B cell (primary cell): ENCODE measurements around the gene RMI2. TPM values are rescaled to one million over a fixed set of nuclear protein-coding genes. Genes with fewer than 3 reads are reported as not detected.

Experiments
- ATAC-seq: fragments of 200-7000 bp; cut with Tn5 transposase; one replicate; pipeline ENCODE4 v1.10.0; 2021; ENCODE audit warnings: low read depth, mild to moderate bottlenecking, moderate number of reproducible peaks, moderate library complexity
- CTCF ChIA-PET: fragments of 350-600 bp; sonication (Branson Sonifier 250); formaldehyde crosslinking; loops from one replicate; lab custom pipeline; 2021; ENCODE audit warnings: antibody characterized with exemption, inconsistent platforms; lab: Charles Lee
- POLR2A ChIA-PET: fragments of 350-600 bp; sonication (Branson Sonifier 250); formaldehyde crosslinking; loops from one replicate; lab custom pipeline; 2021; ENCODE audit warnings: antibody characterized with exemption; lab: Charles Lee
- DNase-seq: peaks from one replicate; pipeline ENCODE4 v3.0.0; 2013
- H2AFZ ChIP-seq: 2 replicates; pipeline ENCODE4 v1.6.1; 2012; ENCODE audit warnings: mild to moderate bottlenecking, low read depth, low read length; ENCODE audit not compliant: insufficient read depth, poor library complexity, severe bottlenecking
- H3K27ac ChIP-seq, 2 donors: 1 replicate in 1 of 2; 2 replicates in 1 of 2; pipeline ENCODE4 v1.5.1; 2012 to 2013; ENCODE audit warnings: low read length in 2 of 2, mild to moderate bottlenecking in 2 of 2, moderate library complexity in 1 of 2
- H3K27me3 ChIP-seq, 4 experiments: fragments of 200-600 bp in 1 of 4; sonication (generic) in 1 of 4; replicated peaks in 1 of 4; 1 replicate in 2 of 4; 2 replicates in 2 of 4; pipeline versions ENCODE4 v1.6.1 to v1.7.0; 2013 to 2016; ENCODE audit warnings: low read length in 3 of 4, mild to moderate bottlenecking in 2 of 4, mixed read lengths in 1 of 4, moderate library complexity in 1 of 4; ENCODE audit not compliant: insufficient read depth in 4 of 4, control insufficient read depth in 3 of 4; ENCODE audit errors: control extremely low read depth in 1 of 4
- H3K36me3 ChIP-seq, 2 experiments: replicated peaks in 1 of 2; 1 replicate in 1 of 2; 2 replicates in 1 of 2; pipeline versions ENCODE4 v1.6.1 to v1.7.1; 2013; ENCODE audit warnings: low read length in 1 of 2; ENCODE audit not compliant: insufficient read depth in 2 of 2, control insufficient read depth in 1 of 2; ENCODE audit errors: control extremely low read depth in 1 of 2, extremely low read depth in 1 of 2
- H3K4me1 ChIP-seq, 2 donors: fragments of 200-600 bp in 1 of 2; sonication (generic) in 1 of 2; 1 replicate in 1 of 2; 2 replicates in 1 of 2; pipeline versions ENCODE4 v1.5.1 to v1.6.1; 2013 to 2017; ENCODE audit warnings: low read length in 2 of 2; ENCODE audit not compliant: control insufficient read depth in 2 of 2, insufficient read depth in 2 of 2
- H3K4me2 ChIP-seq: replicated peaks from 2 replicates; pipeline ENCODE3; 2012; ENCODE audit warnings: mild to moderate bottlenecking, low read depth, low read length; ENCODE audit not compliant: poor library complexity, severe bottlenecking
- H3K4me3 ChIP-seq, 5 experiments: fragments of 200-600 bp in 1 of 5; sonication (generic) in 1 of 5; 1 replicate in 3 of 5; 2 replicates in 2 of 5; pipeline versions ENCODE4 v1.5.1 to v1.7.0; 2011 to 2016; ENCODE audit warnings: low read length in 4 of 5, mild to moderate bottlenecking in 4 of 5, low read depth in 2 of 5, control low read depth in 1 of 5, moderate library complexity in 1 of 5; ENCODE audit not compliant: insufficient read depth in 1 of 5; ENCODE audit errors: control extremely low read depth in 1 of 5, extremely low read depth in 1 of 5
- H3K79me2 ChIP-seq: fragments of 200-600 bp; sonication (generic); one replicate; pipeline ENCODE4 v1.6.0; 2016; ENCODE audit warnings: low read length; ENCODE audit not compliant: control insufficient read depth, insufficient read depth
- H3K9ac ChIP-seq: fragments of 200-600 bp; sonication (generic); 2 replicates; pipeline ENCODE4 v1.6.1; 2017; ENCODE audit warnings: mild to moderate bottlenecking, low read length, moderate library complexity
- H3K9me3 ChIP-seq, 3 donors: one replicate each; pipeline versions ENCODE4 v1.6.1 to v1.7.1; 2013; ENCODE audit warnings: low read length in 2 of 3; ENCODE audit not compliant: control insufficient read depth in 2 of 3, insufficient read depth in 1 of 3; ENCODE audit errors: control extremely low read depth in 1 of 3
- H4K20me1 ChIP-seq: 2 replicates; pipeline ENCODE4 v1.6.0; 2012; ENCODE audit warnings: mild to moderate bottlenecking, low read length; ENCODE audit not compliant: insufficient read depth, control insufficient read depth, poor library complexity, severe bottlenecking
- H3K27ac Mint-ChIP-seq: one replicate; pipeline ENCODE4 v1.8.0; 2021; ENCODE audit warnings: mixed read lengths
- H3K27me3 Mint-ChIP-seq: one replicate; pipeline ENCODE4 v1.8.0; 2021; ENCODE audit warnings: mixed read lengths
- H3K4me1 Mint-ChIP-seq: one replicate; pipeline ENCODE4 v1.8.0; 2021; ENCODE audit warnings: mixed read lengths
- H3K4me3 Mint-ChIP-seq: one replicate; pipeline ENCODE4 v1.8.0; 2021; ENCODE audit warnings: mixed read lengths
- H3K9me3 Mint-ChIP-seq: one replicate; pipeline ENCODE4 v1.8.0; 2022; ENCODE audit warnings: mixed read lengths; ENCODE audit not compliant: insufficient read depth
- CTCF ChIP-seq: fragments of 200-600 bp; IDR thresholded peaks from one replicate; pipeline ENCODE4 v1.8.0; 2022; ENCODE audit warnings: antibody characterized with exemption, mild to moderate bottlenecking
- EZH2 ChIP-seq: IDR thresholded peaks from 2 replicates; pipeline ENCODE4 v1.6.1; 2012; ENCODE audit warnings: borderline replicate concordance, low read depth, mild to moderate bottlenecking, moderate library complexity, low read length; ENCODE audit not compliant: insufficient read depth, poor library complexity, severe bottlenecking
- WGBS: methylation state at CpG from one replicate; pipeline ENCODE4 v1.1.5; 2013; ENCODE audit warnings: missing lambda C conversion rate; ENCODE audit not compliant: insufficient coverage; 5-methylcytosine and 5-hydroxymethylcytosine counted together
- intact Hi-C: fragments of 100-400 bp; cut with micrococcal nuclease; formaldehyde crosslinking; loops from one replicate; pipeline ENCODE4 v1.10.0; 2022
- polyA plus RNA-seq: library from polyadenylated mRNA; depleted of rRNA; stranded (reverse); fragments of >200 nt; gene quantifications from 2 replicates; pipeline ENCODE4 v1.2.3, GENCODE V29; 2012
- total RNA-seq, 2 donors: library from RNA; stranded (reverse); fragments of 120-200 nt in 1 of 2; gene quantifications; 1 replicate in 1 of 2; 2 replicates in 1 of 2; pipeline versions ENCODE4 v1.2.3 to v1.2.4, GENCODE V29; 2013 to 2022

The RMI2 gene
- total and polyA plus RNA-seq, 2 donors (not counting 1 experiment from before 2014, with no cell fraction given), result 2.3 to 27.0 TPM

GRCh38 chr16:11372829-11373306 lies 27.6 kb downstream of the RMI2 start:
- TF ChIP-seq EZH2 (no peak), CTCF (no peak)
- Histone ChIP-seq H3K4me1 (peaks cover 23 to 26% of the 10 kb centered on the region in 2 donors), H3K27me3 (no peaks in the 10 kb centered on the region), H4K20me1 (peaks cover 4% of the 10 kb centered on the region), H3K4me3 (no peak overlapping the region), H3K9ac (no peak overlapping the region), H2AFZ (no peak overlapping the region), H3K4me2 (no peak overlapping the region), H3K27ac (no peak overlapping the region), H3K36me3 (no peaks in the 10 kb centered on the region), H3K9me3 (peaks cover 0 to 1% (median 0%) of the 10 kb centered on the region in 3 donors), H3K79me2 (no peaks in the 10 kb centered on the region)
- Mint-ChIP-seq H3K27ac (no peak overlapping the region), H3K27me3 (no peaks in the 10 kb centered on the region), H3K4me1 (peaks cover 28% of the 10 kb centered on the region), H3K4me3 (no peak overlapping the region), H3K9me3 (no peaks in the 10 kb centered on the region)
- ChIA-PET CTCF (interaction anchor here (1.1 to 4.3 kb wide), 5 partner anchors 17 to 409 kb away, joined by 3 to 42 read pairs (median 16); partner anchors contain the start of gene SOCS1), POLR2A (interaction anchor here (0.5 to 0.7 kb wide), 3 partner anchors 96 to 342 kb away, joined by 3 to 4 read pairs (median 3); partner anchors contain the start of gene PRM2)
- ATAC-seq (no peak), DNase-seq (no peak)
- intact Hi-C loops, result no loop called here
- 94% methylated on average over 5 of the region's 6 CpGs for WGBS

- H3K27me3 Mint-ChIP-seq, result peaks cover 4% of the 10 kb centered on the region
- intact Hi-C loops, result no loop called here
- ChIA-PET CTCF (interaction anchor here (0.7 to 4.3 kb wide), 4 partner anchors 14 to 117 kb away, joined by 3 to 42 read pairs (median 3); partner anchors contain the start of gene SOCS1), POLR2A (no interaction called here)
- H3K9me3 ChIP-seq, result peaks cover 0 to 1% (median 0%) of the 10 kb centered on the region in 3 donors
- H3K4me3 Mint-ChIP-seq, result no peak overlapping the region
- DNase-seq (no peak), ATAC-seq (no peak)
- H3K9me3 Mint-ChIP-seq, result no peaks in the 10 kb centered on the region
- no peak overlapping the region for H3K27ac ChIP-seq
- no peak overlapping the region for H3K4me3 ChIP-seq
- peaks cover 23 to 25% of the 10 kb centered on the region in 2 donors for H3K4me1 ChIP-seq
- H3K27me3 ChIP-seq, result no peaks in the 10 kb centered on the region
- no peaks in the 10 kb centered on the region for H3K79me2 ChIP-seq
- H3K36me3 ChIP-seq, result no peaks in the 10 kb centered on the region
- 100% methylated on average over 1 of the region's 4 CpGs for WGBS
- peaks cover 28% of the 10 kb centered on the region for H3K4me1 Mint-ChIP-seq
- H3K9ac ChIP-seq, result no peak overlapping the region
- H4K20me1 ChIP-seq, result peaks cover 4% of the 10 kb centered on the region
- TF ChIP-seq EZH2 (no peak), CTCF (no peak)
- no peak overlapping the region for H2AFZ ChIP-seq
- H3K27ac Mint-ChIP-seq, result peak overlapping the region; percentile 6
- H3K4me2 ChIP-seq, result no peak overlapping the region
Measured at GRCh38 chr16:11374255-11374654, 29.0 kb downstream of the RMI2 start.
